RWPE2 (cell line): Measurements from ENCODE around the gene IL5RA.
A peak's percentile ranks its signal among the peaks of the same experiment; 100 is the strongest.

Source experiments
- ATAC-seq: fragments of 200-7000 bp; cut with Tn5 transposase; 3 replicates; pipeline ENCODE4 v1.9.1; 2021; ENCODE audit warnings: low read depth
- DNase-seq: peaks from one replicate; pipeline ENCODE4 v3.0.0-alpha.2; 2020; ENCODE audit warnings: low spot score
- H3K27ac ChIP-seq: fragments of 450-650 bp; 2 replicates; pipeline ENCODE4 v1.5.1; 2017; ENCODE audit warnings: mild to moderate bottlenecking; ENCODE audit not compliant: poor library complexity, severe bottlenecking
- H3K27me3 ChIP-seq: fragments of 250-450 bp; sonication (Bioruptor Pico); 2 replicates; pipeline ENCODE4 v1.5.1; 2021; ENCODE audit warnings: mild to moderate bottlenecking, moderate library complexity; ENCODE audit not compliant: insufficient read depth, poor library complexity, severe bottlenecking
- H3K36me3 ChIP-seq: fragments of 250-450 bp; sonication (Bioruptor Pico); 2 replicates; pipeline ENCODE4 v1.5.1; 2020; ENCODE audit warnings: low read depth, mild to moderate bottlenecking, moderate library complexity
- H3K4me1 ChIP-seq: fragments of 250-450 bp; sonication (Bioruptor Pico); 2 replicates; pipeline ENCODE4 v1.5.1; 2021; ENCODE audit warnings: mild to moderate bottlenecking, moderate library complexity; ENCODE audit not compliant: insufficient read depth, poor library complexity, severe bottlenecking
- H3K4me3 ChIP-seq: fragments of 250-450 bp; sonication (Bioruptor Pico); 2 replicates; pipeline ENCODE4 v1.5.1; 2021; ENCODE audit warnings: mild to moderate bottlenecking, moderate library complexity; ENCODE audit not compliant: severe bottlenecking
- H3K9me3 ChIP-seq: fragments of 250-450 bp; sonication (Bioruptor Pico); 2 replicates; pipeline ENCODE4 v1.5.1; 2021; ENCODE audit warnings: mild to moderate bottlenecking, moderate library complexity; ENCODE audit not compliant: severe bottlenecking
- TF ChIP-seq, protein P1 (sequence below): fragments of 450-650 bp; IDR thresholded peaks from one replicate; pipeline ENCODE4 v1.5.1; 2017; ENCODE audit warnings: mild to moderate bottlenecking, moderate library complexity; ENCODE audit not compliant: poor library complexity, severe bottlenecking

Gene IL5RA

DNA sequence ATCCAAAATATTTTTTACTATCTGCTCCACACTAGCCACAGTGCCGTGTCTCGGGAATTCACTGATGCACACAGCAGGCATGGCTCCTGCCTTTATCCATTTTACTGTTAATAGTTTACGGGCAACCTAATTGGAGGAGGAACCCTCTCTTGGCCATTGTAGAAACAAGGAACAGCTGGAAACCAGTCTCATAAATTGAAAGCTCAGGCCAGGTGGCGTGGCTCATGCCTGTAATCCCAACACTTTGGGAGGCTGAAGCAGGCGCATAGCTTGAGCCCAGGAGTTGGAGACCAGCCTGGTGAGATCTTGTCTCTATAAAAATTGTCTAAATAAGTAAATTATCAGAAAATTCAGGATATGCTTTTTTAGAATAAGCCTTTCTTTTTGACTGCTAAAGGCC lies 39.0 kb downstream of the IL5RA start:
- H3K27ac ChIP-seq = no peak overlapping the region
- H3K4me1 ChIP-seq = no peaks in the 10 kb centered on the region
- no peak for DNase-seq
- H3K27me3 ChIP-seq = no peaks in the 10 kb centered on the region
- H3K36me3 ChIP-seq = no peaks in the 10 kb centered on the region
- TF ChIP-seq, protein P1, sequence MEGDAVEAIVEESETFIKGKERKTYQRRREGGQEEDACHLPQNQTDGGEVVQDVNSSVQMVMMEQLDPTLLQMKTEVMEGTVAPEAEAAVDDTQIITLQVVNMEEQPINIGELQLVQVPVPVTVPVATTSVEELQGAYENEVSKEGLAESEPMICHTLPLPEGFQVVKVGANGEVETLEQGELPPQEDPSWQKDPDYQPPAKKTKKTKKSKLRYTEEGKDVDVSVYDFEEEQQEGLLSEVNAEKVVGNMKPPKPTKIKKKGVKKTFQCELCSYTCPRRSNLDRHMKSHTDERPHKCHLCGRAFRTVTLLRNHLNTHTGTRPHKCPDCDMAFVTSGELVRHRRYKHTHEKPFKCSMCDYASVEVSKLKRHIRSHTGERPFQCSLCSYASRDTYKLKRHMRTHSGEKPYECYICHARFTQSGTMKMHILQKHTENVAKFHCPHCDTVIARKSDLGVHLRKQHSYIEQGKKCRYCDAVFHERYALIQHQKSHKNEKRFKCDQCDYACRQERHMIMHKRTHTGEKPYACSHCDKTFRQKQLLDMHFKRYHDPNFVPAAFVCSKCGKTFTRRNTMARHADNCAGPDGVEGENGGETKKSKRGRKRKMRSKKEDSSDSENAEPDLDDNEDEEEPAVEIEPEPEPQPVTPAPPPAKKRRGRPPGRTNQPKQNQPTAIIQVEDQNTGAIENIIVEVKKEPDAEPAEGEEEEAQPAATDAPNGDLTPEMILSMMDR = no peak
- H3K4me3 ChIP-seq = no peak overlapping the region
- no peaks in the 10 kb centered on the region for H3K9me3 ChIP-seq
- ATAC-seq = no peak

DNA sequence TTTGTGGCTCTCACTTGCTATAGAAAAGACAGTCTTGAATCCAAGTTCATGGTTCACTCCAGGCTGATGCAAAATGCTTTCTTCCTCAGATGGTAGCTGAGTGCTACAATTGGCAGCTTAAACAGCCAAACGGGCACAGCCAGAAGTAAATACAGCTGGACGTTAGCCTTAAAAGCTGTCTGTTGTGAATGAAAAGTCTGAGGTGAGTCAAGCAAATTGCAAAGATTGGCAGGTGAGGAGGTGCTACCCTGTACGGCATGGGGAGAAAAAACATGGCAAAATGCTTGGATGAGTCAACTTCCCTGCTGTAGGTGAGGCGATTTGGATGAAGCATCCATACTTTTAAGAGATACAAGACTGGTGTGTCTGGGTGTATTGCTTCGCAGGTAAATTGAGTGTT lies 40.5 kb downstream of the IL5RA start:
- TF ChIP-seq, protein P1 = no peak
- Histone ChIP-seq H3K36me3 (no peaks in the 10 kb centered on the region), H3K27ac (no peak overlapping the region), H3K4me1 (no peaks in the 10 kb centered on the region), H3K4me3 (no peak overlapping the region), H3K27me3 (no peaks in the 10 kb centered on the region), H3K9me3 (no peaks in the 10 kb centered on the region)
- ATAC-seq (peak; percentile 73), DNase-seq (no peak)

DNA sequence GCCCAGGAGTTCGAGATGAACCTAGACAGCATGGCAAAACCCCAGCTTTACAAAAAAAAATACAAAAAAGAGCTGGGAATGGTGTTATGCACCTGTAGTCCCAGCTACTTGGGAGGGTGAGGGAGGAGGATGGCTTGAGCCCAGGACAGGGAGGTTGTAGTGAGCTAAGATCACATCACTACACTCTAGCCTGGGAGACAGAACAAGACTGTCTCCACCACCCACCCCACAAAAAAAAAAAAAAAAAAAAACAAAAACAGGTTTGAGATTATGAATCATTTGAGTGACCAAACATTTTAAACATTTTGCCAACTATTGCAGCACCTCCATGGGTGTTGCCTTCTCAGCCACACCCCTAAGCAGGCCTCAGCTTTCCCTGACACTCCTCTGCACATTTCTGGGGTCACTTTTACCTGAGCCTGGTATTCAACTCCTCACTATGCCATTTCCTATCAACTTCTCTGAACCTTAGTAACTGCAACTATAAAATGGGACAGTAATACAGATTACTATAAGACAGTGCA lies 41.8 kb downstream of the IL5RA start:
- no peaks in the 10 kb centered on the region for H3K9me3 ChIP-seq
- H3K4me3 ChIP-seq = no peak overlapping the region
- H3K27ac ChIP-seq = no peak overlapping the region
- no peaks in the 10 kb centered on the region for H3K36me3 ChIP-seq
- ATAC-seq = peak; percentile 12; the same call in 1 of the 3 replicates
- H3K4me1 ChIP-seq = no peaks in the 10 kb centered on the region
- TF ChIP-seq, protein P1 = no peak
- no peak for DNase-seq
- H3K27me3 ChIP-seq = no peaks in the 10 kb centered on the region

DNA sequence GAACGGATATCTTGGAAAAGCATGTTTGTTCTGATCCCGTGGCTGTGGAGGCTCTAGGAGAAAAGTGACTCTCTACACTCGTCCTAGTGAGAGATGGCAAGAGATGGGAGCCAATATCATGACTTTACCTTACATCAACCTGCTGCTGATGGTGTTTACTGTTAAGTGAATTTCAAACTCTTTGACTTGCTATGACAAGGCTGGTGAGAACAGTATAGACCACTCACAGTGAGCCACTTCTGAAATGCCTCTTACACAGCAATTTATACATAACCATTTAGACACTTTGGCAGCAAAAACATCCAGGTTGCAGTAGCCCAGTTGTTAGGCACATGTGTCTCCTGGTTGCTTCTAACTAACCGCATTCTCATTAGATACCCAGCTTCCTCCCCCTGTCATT lies 43.3 kb downstream of the IL5RA start:
- DNase-seq (no peak), ATAC-seq (no peak)
- no peak overlapping the region for H3K27ac ChIP-seq
- no peaks in the 10 kb centered on the region for H3K27me3 ChIP-seq
- TF ChIP-seq, protein P1 = no peak
- no peaks in the 10 kb centered on the region for H3K4me1 ChIP-seq
- H3K36me3 ChIP-seq = no peaks in the 10 kb centered on the region
- no peak overlapping the region for H3K4me3 ChIP-seq
- no peaks in the 10 kb centered on the region for H3K9me3 ChIP-seq

DNA sequence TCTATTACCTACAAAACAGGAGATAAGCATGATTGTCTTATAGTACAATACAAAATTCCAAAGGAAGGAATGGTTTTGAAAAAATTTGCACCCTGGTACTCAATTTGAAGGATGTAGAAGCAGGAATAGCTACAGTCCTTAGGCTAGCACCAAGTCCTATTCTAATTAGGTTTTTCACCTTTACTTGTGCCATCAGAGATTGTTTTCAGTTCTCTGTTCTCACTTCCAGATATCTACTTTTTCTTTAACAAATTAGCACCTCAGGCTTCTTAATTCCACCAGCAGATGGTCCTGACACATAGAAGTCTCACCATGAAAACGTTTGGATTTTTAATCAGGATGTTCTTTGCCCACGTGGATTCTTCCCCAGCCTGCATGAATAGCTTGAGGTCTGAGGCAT lies 43.8 kb downstream of the IL5RA start:
- no peak for DNase-seq
- no peak overlapping the region for H3K27ac ChIP-seq
- H3K27me3 ChIP-seq = no peaks in the 10 kb centered on the region
- no peaks in the 10 kb centered on the region for H3K9me3 ChIP-seq
- no peak overlapping the region for H3K4me3 ChIP-seq
- TF ChIP-seq, protein P1 = no peak
- ATAC-seq = no peak
- H3K4me1 ChIP-seq = no peaks in the 10 kb centered on the region
- no peaks in the 10 kb centered on the region for H3K36me3 ChIP-seq
